Activated CD8-positive, alpha-beta memory T cell treated with anti-CD3 and anti-CD28 coated beads, Interleukin-2, amount 10 ng/mL, durations not matched to agents 7 days and 5 days (primary cell): ENCODE data around the gene MOB1A. TPM values are rescaled to one million over a fixed set of nuclear protein-coding genes. Genes with fewer than 3 reads are reported as not detected.
"Not testable (repeated sequence)": the region's sequence is repeated elsewhere in the genome, so short reads cannot be mapped to it uniquely, and the experiment has no call there.

Source experiments
- ATAC-seq: fragments of 150-1000 bp; cut with Tn5 transposase; one replicate; pipeline ENCODE4 v1.10.0; 2021; ENCODE audit warnings: moderate library complexity
- CTCF ChIA-PET: fragments of 350-600 bp; sonication (Branson Sonifier 250); formaldehyde crosslinking; loops from one replicate; lab custom pipeline; 2021; ENCODE audit warnings: antibody characterized with exemption; lab: Charles Lee
- DNase-seq: peaks from one replicate; pipeline ENCODE4 v3.0.0-alpha.2; 2020
- H3K27ac Mint-ChIP-seq: one replicate; pipeline ENCODE4 v1.8.0; 2021; ENCODE audit warnings: mild to moderate bottlenecking, mixed read lengths
- H3K27me3 Mint-ChIP-seq: one replicate; pipeline ENCODE4 v1.8.0; 2021; ENCODE audit warnings: mixed read lengths
- H3K36me3 Mint-ChIP-seq: one replicate; pipeline ENCODE4 v1.8.0; 2021; ENCODE audit warnings: mild to moderate bottlenecking, mixed read lengths
- H3K4me1 Mint-ChIP-seq: one replicate; pipeline ENCODE4 v1.8.0; 2021; ENCODE audit warnings: mixed read lengths
- H3K4me3 Mint-ChIP-seq: one replicate; pipeline ENCODE4 v1.8.0; 2021; ENCODE audit warnings: mild to moderate bottlenecking, moderate library complexity, mixed read lengths
- H3K9me3 Mint-ChIP-seq: one replicate; pipeline ENCODE4 v1.8.0; 2022; ENCODE audit warnings: low read depth, mixed read lengths
- total RNA-seq, 2 experiments: library from RNA; stranded (reverse); gene quantifications; one replicate each; pipeline ENCODE4 v1.2.3, GENCODE V29; 2021

Gene MOB1A
- total RNA-seq, result 100 to 1,000 TPM; 183 to 220 TPM

- ATAC-seq, result peak; percentile 93
- H3K4me1 Mint-ChIP-seq, result peaks cover 44% of the 10 kb centered on the region
- peak within 1 kb of the TSS; percentile 86 for H3K4me3 Mint-ChIP-seq
- no peaks in the 10 kb centered on the region for H3K9me3 Mint-ChIP-seq
- H3K27me3 Mint-ChIP-seq, result no peaks in the 10 kb centered on the region
- peak within 1 kb of the TSS; percentile 94 for H3K27ac Mint-ChIP-seq
- CTCF ChIA-PET, result interaction anchor here (0.6 to 4.6 kb wide), 31 partner anchors 8 to 396 kb away, joined by 3 to 51 read pairs (median 5); partner anchors contain the start of genes BOLA3, MTHFD2 and STAMBP
- DNase-seq, result peak; percentile 99
- H3K36me3 Mint-ChIP-seq, result peaks cover 20% of the 10 kb centered on the region
These were observed at the start of gene MOB1A for GRCh38 chr2:74178211-74179062. Gene MOB1A (minus strand): TSS chr2:74178879. CDS start chr2:74178674, 205 bp downstream.

GRCh38 chr2:74227646-74228045 is 49.0 kb upstream of the MOB1A start:
- DNase-seq (no peak), ATAC-seq (no peak)
- Mint-ChIP-seq H3K4me1 (peaks cover 6% of the 10 kb centered on the region), H3K4me3 (no peak overlapping the region), H3K27me3 (no peaks in the 10 kb centered on the region), H3K9me3 (no peaks in the 10 kb centered on the region), H3K27ac (no peak overlapping the region), H3K36me3 (no peaks in the 10 kb centered on the region)
- CTCF ChIA-PET, result interaction anchor here (0.8 to 2.7 kb wide), 4 partner anchors 12 to 173 kb away, joined by 3 to 8 read pairs (median 4); no protein-coding TSS in a partner anchor

DNA sequence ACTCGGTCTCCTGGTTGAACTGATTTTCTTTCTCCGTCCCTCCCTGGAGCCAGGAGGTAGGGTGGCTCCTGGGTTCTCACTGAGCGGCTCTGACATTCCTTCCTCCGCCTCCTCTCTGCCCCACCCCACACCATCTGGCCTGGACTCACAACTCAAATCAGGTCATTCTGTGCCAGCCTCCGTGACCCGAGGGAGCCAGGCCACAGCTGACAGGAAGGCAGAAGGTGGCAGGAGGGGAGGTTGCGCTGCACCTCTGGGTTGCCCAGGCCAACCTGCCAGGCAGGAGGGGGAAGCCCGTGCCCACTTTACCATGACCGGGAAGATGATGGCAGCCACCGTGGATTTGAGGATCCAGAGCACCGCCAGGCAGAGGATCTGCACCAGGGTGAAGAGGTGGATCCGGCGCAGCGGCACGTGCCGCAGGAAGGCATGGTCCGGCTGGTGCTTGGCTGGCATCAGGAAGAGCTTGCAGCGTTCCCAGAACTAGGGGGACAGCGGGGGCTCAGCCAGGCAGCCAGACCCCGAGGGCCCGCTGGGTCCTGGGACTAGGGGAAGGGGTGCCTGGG is 48.1 kb upstream of the MOB1A start:
- Mint-ChIP-seq H3K27ac (no peak overlapping the region), H3K4me1 (peaks cover 11% of the 10 kb centered on the region), H3K4me3 (no peak overlapping the region), H3K9me3 (no peaks in the 10 kb centered on the region), H3K36me3 (no peaks in the 10 kb centered on the region), H3K27me3 (no peaks in the 10 kb centered on the region)
- CTCF ChIA-PET, result interaction anchor here (2.7 kb wide), 1 partner anchor 11 kb away, joined by 8 read pairs; no protein-coding TSS in a partner anchor
- ATAC-seq, result no peak
- DNase-seq, result no peak

DNA sequence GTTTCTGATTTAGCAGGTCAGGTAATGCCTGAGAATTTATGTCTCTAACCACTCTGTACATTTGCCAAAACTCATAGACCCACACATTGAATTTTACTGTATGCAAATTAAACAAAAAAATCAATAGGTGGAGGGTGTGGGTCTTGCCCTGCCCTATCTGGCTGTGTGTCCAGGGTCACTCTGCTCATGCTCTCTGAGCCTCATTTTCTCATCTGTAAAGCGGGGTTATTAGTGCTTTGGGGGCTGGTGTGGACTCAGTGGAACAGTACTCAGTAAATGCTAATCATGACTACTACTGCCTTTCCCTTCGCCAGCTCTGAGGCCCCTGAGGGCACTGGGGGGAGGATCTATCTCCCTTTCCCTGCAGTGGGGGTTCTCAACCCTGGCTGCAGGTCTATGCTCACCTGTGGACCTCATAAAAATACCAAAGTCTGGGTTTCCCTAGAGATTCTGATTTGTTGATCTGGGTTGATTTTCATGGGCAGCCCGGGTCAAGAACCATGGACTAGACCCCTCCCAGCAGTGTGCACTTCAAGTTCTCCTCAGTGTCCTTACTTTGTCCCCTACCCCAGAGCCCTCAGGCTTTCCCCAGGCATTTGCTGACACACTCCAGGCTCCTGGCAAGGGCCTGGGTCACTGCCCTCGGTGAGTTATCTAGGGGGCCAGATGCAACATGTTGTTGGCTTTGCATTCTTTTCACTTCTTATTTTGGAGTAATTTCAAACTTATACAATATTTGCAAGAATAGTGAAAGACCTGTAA is 47.2 kb upstream of the MOB1A start:
- CTCF ChIA-PET, result interaction anchor here (2.7 kb wide), 1 partner anchor 10 kb away, joined by 8 read pairs; no protein-coding TSS in a partner anchor
- Mint-ChIP-seq H3K27ac (no peak overlapping the region), H3K4me3 (no peak overlapping the region), H3K9me3 (no peaks in the 10 kb centered on the region), H3K27me3 (no peaks in the 10 kb centered on the region), H3K4me1 (peaks cover 11% of the 10 kb centered on the region), H3K36me3 (no peaks in the 10 kb centered on the region)
- DNase-seq (no peak), ATAC-seq (no peak)

DNA sequence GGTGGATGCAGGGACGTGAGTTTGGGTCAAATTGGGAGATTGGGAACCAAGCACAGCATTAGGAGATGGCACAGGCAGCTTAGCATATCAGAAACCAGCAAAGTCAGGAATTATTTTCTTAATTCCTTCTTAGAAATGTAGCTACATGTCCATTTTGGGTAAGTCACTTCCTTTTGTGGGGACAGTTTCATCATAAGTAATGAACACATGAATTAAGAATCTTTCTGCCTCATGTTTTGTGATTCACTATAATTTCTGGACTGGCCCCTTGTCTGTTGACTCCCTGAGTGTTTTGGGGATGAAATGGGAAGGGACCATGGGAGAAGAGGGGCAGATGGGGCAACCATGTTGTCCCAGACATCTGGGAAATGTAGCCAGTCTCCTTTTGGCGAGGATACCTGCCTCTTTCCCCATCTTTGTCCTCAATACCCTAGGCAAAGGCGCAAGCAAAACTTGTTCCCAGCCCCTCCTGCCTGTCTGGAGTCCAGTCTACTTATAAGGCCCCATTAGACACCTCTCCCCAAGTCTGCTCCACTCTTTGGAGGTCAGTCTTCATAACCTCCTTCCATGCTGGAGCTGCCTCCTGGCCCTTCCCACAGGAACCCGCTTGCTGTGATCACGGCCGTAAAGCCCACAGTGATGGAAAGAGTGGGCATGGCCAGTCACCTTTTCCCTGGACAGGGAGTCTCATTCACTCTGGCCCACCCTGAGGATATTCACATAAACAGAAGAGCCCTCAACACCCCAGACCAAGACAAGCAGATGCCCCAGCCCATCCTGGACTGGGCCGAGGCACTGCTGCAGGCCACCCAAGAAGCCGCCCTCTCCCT is 45.5 kb upstream of the MOB1A start:
- H3K36me3 Mint-ChIP-seq, result peaks cover 7% of the 10 kb centered on the region

GRCh38 chr2:74222300-74222650 is 43.6 kb upstream of the MOB1A start:
- H3K27me3 Mint-ChIP-seq, result no peaks in the 10 kb centered on the region
- ATAC-seq (no peak), DNase-seq (no peak)
- CTCF ChIA-PET, result interaction anchor here (1.2 kb wide), 1 partner anchor 113 kb away, joined by 3 read pairs; no protein-coding TSS in a partner anchor
- H3K4me3 Mint-ChIP-seq, result no peak overlapping the region
- H3K4me1 Mint-ChIP-seq, result peaks cover 11% of the 10 kb centered on the region
- H3K36me3 Mint-ChIP-seq, result peaks cover 13% of the 10 kb centered on the region
- no peak overlapping the region for H3K27ac Mint-ChIP-seq
- H3K9me3 Mint-ChIP-seq, result no peaks in the 10 kb centered on the region

More for the DNA sequence above, 45.5 kb upstream of the MOB1A start:
- H3K4me1 Mint-ChIP-seq, result peaks cover 11% of the 10 kb centered on the region
- CTCF ChIA-PET, result no interaction called here
- no peak for DNase-seq
- H3K27me3 Mint-ChIP-seq, result no peaks in the 10 kb centered on the region
- no peak for ATAC-seq
- H3K27ac Mint-ChIP-seq, result peak overlapping the region; percentile 49
- no peaks in the 10 kb centered on the region for H3K9me3 Mint-ChIP-seq
- no peak overlapping the region for H3K4me3 Mint-ChIP-seq

DNA sequence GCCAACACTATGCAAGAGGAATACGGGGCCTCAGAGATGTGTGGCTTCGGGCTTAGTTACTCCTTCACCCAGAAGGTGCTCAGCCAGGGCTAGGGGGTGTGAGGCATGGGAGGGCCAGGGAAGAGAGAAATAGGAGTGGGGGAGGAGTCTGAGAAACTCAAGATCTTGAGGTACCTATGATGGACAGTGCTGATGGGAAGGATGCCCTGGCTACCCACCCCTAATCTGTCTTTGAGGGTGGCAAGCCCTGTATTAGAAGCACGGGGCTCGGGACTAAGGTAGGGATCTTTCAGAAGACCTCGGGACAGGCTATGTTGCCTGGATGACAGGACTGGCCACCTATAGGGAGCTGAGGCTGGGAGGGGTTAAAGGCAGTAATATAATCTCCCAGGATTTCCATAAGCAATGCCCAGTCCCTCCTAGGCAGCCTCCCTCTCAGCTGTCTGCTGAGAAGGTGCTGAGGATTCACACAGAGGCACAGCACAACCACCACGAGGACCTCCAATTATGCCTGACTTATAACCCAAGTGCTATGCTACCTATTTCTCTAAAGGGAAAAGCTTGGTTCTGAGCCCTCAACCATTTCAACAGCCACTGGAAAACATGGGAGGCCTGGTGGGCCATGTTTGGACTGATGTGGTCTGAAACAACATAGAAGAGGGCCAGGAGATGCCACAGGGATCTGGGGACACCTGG is 43.1 kb upstream of the MOB1A start:
- ATAC-seq (no peak), DNase-seq (no peak)
- Mint-ChIP-seq H3K4me3 (no peak overlapping the region), H3K9me3 (no peaks in the 10 kb centered on the region), H3K27ac (no peak overlapping the region), H3K36me3 (peaks cover 16% of the 10 kb centered on the region), H3K27me3 (no peaks in the 10 kb centered on the region), H3K4me1 (peaks cover 11% of the 10 kb centered on the region)
- CTCF ChIA-PET, result interaction anchor here (1.2 kb wide), 1 partner anchor 113 kb away, joined by 3 read pairs; no protein-coding TSS in a partner anchor

- H3K36me3 Mint-ChIP-seq, result peaks cover 21% of the 10 kb centered on the region
- no peak overlapping the region for H3K4me3 Mint-ChIP-seq
- H3K27me3 Mint-ChIP-seq, result no peaks in the 10 kb centered on the region
- CTCF ChIA-PET, result interaction anchor here (1.2 kb wide), 1 partner anchor 114 kb away, joined by 3 read pairs; no protein-coding TSS in a partner anchor
- no peak overlapping the region for H3K27ac Mint-ChIP-seq
- H3K4me1 Mint-ChIP-seq, result peaks cover 11% of the 10 kb centered on the region
- ATAC-seq (no peak), DNase-seq (no peak)
- H3K9me3 Mint-ChIP-seq, result no peaks in the 10 kb centered on the region
These were observed 42.4 kb upstream of the MOB1A start for GRCh38 chr2:74221091-74221490.

GRCh38 chr2:74219846-74220486 is 41.3 kb upstream of the MOB1A start:
- no peak overlapping the region for H3K4me3 Mint-ChIP-seq
- ATAC-seq (no peak), DNase-seq (no peak)
- H3K27me3 Mint-ChIP-seq, result no peaks in the 10 kb centered on the region
- peaks cover 27% of the 10 kb centered on the region for H3K36me3 Mint-ChIP-seq
- H3K4me1 Mint-ChIP-seq, result peaks cover 11% of the 10 kb centered on the region
- no peaks in the 10 kb centered on the region for H3K9me3 Mint-ChIP-seq
- peak overlapping the region; percentile 35 for H3K27ac Mint-ChIP-seq
- CTCF ChIA-PET, result no interaction called here

- H3K4me3 Mint-ChIP-seq, result no peak overlapping the region
- H3K4me1 Mint-ChIP-seq, result peaks cover under 1% of the 10 kb centered on the region
- H3K27ac Mint-ChIP-seq, result no peak overlapping the region
- peaks cover 47% of the 10 kb centered on the region for H3K36me3 Mint-ChIP-seq
- H3K27me3 Mint-ChIP-seq, result no peaks in the 10 kb centered on the region
- no peaks in the 10 kb centered on the region for H3K9me3 Mint-ChIP-seq
- CTCF ChIA-PET, result interaction anchor here (1.5 to 2.2 kb wide), 3 partner anchors 11 to 56 kb away, joined by 3 to 10 read pairs (median 8); partner anchors contain the start of gene MTHFD2
- DNase-seq (no peak), ATAC-seq (no peak)
These were observed 38.0 kb upstream of the MOB1A start for GRCh38 chr2:74216642-74217041.

- not testable (repeated sequence) for H3K27me3 Mint-ChIP-seq, H3K4me3 Mint-ChIP-seq, DNase-seq, H3K27ac Mint-ChIP-seq, H3K9me3 Mint-ChIP-seq, ATAC-seq, H3K4me1 Mint-ChIP-seq
- CTCF ChIA-PET, result interaction anchor here (1.3 to 2.2 kb wide), 5 partner anchors 11 to 119 kb away, joined by 3 to 10 read pairs (median 6); partner anchors contain the start of gene MTHFD2
- H3K36me3 Mint-ChIP-seq, result peaks cover 53% of the 10 kb centered on the region
These were observed 37.1 kb upstream of the MOB1A start for GRCh38 chr2:74215771-74216170.
